MCF 10A (cell line): ENCODE results near the gene PCBD2. TPM values are rescaled to one million over a fixed set of nuclear protein-coding genes. Genes with fewer than 3 reads are reported as not detected.

ENCODE experiments used
- BruUV-seq: library from RNA; stranded (reverse); fragments of 400-500 nt; replicated peaks from 2 replicates; lab custom pipeline; 2021; lab: Mats Ljungman, UMichigan
- CTCF ChIA-PET: fragments of 300-600 bp; sonication (Branson Sonifier 250); formaldehyde crosslinking; extraction: SDS; loops from one replicate; lab custom pipeline; 2021; ENCODE audit warnings: antibody characterized with exemption, inconsistent platforms; lab: Yijun Ruan, JAX
- POLR2A ChIA-PET: fragments of 300-600, 350-650 bp; sonication (Branson Sonifier 250); formaldehyde crosslinking; extraction: SDS; loops from one replicate; lab custom pipeline; 2020; ENCODE audit warnings: antibody characterized with exemption, inconsistent platforms; lab: Yijun Ruan, JAX
- DNase-seq: peaks from one replicate; pipeline ENCODE4 v3.0.0-alpha.2; 2018; ENCODE audit not compliant: unreplicated experiment
- H3K27ac Mint-ChIP-seq: one replicate; pipeline ENCODE4 v1.8.0; 2022; ENCODE audit warnings: mild to moderate bottlenecking, low read depth, mixed read lengths; ENCODE audit not compliant: unreplicated experiment
- H3K27me3 Mint-ChIP-seq: one replicate; pipeline ENCODE4 v1.8.0; 2022; ENCODE audit warnings: mixed read lengths; ENCODE audit not compliant: insufficient read depth, unreplicated experiment
- H3K36me3 Mint-ChIP-seq: one replicate; pipeline ENCODE4 v1.8.0; 2022; ENCODE audit warnings: mild to moderate bottlenecking, moderate library complexity, mixed read lengths; ENCODE audit not compliant: insufficient read depth, unreplicated experiment
- H3K4me1 Mint-ChIP-seq: one replicate; pipeline ENCODE4 v1.8.0; 2022; ENCODE audit warnings: mixed read lengths; ENCODE audit not compliant: insufficient read depth, unreplicated experiment
- H3K4me3 Mint-ChIP-seq: one replicate; pipeline ENCODE4 v1.8.0; 2022; ENCODE audit warnings: mild to moderate bottlenecking, moderate library complexity, mixed read lengths; ENCODE audit not compliant: unreplicated experiment
- H3K9me3 Mint-ChIP-seq: one replicate; pipeline ENCODE4 v1.8.0; 2022; ENCODE audit warnings: mixed read lengths; ENCODE audit not compliant: unreplicated experiment
- intact Hi-C: fragments of 100-400 bp; cut with micrococcal nuclease; formaldehyde crosslinking; loops from 2 replicates; pipeline ENCODE4 v1.14.1; 2022
- microRNA-seq: library from miRNA; unstranded; fragments of <30 nt; microRNA quantifications from one replicate; pipeline ENCODE4 v1.2.0, GENCODE V29; 2022
- total RNA-seq: library from RNA; stranded (reverse); gene quantifications from 2 replicates; pipeline ENCODE4 v1.2.3, GENCODE V29; 2022
- TF ChIP-seq, protein P1 (sequence below): fragments of 200-600 bp; IDR thresholded peaks from one replicate; pipeline ENCODE4 v1.8.0; 2022; ENCODE audit warnings: antibody characterized with exemption, mild to moderate bottlenecking; ENCODE audit not compliant: unreplicated experiment

PCBD2 gene
- total RNA-seq, 1 experiment from 2014 or later, result 27.3 TPM

GRCh38 chr5:135012033-135012588 is 107.2 kb downstream of the PCBD2 start:
- POLR2A ChIA-PET, result interaction anchor here (1.7 kb wide), 1 partner anchor 13 kb away, joined by 5 read pairs; no protein-coding TSS in a partner anchor
- H3K4me1 Mint-ChIP-seq, result no peaks in the 10 kb centered on the region
- BruUV-seq, result no TSS peak
- H3K4me3 Mint-ChIP-seq, result no peak overlapping the region
- CTCF ChIA-PET, result interaction anchor here (0.5 to 2.4 kb wide), 4 partner anchors 175 to 435 kb away, joined by 3 to 11 read pairs (median 8); no protein-coding TSS in a partner anchor
- TF ChIP-seq, protein P1, sequence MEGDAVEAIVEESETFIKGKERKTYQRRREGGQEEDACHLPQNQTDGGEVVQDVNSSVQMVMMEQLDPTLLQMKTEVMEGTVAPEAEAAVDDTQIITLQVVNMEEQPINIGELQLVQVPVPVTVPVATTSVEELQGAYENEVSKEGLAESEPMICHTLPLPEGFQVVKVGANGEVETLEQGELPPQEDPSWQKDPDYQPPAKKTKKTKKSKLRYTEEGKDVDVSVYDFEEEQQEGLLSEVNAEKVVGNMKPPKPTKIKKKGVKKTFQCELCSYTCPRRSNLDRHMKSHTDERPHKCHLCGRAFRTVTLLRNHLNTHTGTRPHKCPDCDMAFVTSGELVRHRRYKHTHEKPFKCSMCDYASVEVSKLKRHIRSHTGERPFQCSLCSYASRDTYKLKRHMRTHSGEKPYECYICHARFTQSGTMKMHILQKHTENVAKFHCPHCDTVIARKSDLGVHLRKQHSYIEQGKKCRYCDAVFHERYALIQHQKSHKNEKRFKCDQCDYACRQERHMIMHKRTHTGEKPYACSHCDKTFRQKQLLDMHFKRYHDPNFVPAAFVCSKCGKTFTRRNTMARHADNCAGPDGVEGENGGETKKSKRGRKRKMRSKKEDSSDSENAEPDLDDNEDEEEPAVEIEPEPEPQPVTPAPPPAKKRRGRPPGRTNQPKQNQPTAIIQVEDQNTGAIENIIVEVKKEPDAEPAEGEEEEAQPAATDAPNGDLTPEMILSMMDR, result no peak
- H3K36me3 Mint-ChIP-seq, result peaks cover 5% of the 10 kb centered on the region
- intact Hi-C loops, result loop anchor here (5.0 kb wide), 1 partner anchor 320 kb away; no protein-coding TSS in a partner anchor
- no peaks in the 10 kb centered on the region for H3K9me3 Mint-ChIP-seq
- no peak overlapping the region for H3K27ac Mint-ChIP-seq
- no peak for DNase-seq
- H3K27me3 Mint-ChIP-seq, result no peaks in the 10 kb centered on the region

Small RNA genes within 50 kb of the gene (microRNA-seq; reads per million reads assigned to microRNA genes)
- not detected for gene MIR4461

Other genes starting within 250 kb of the PCBD2 start
- gene CAMLG, start 166.6 kb upstream of the PCBD2 start, total RNA-seq, result 38.3 and 41.8 TPM in 2 replicates
- gene DDX46, start 146.4 kb upstream of the PCBD2 start, total RNA-seq, result 57.7 and 77.0 TPM in 2 replicates
- gene C5orf24, start 59.2 kb upstream of the PCBD2 start, total RNA-seq, result 61.4 and 66.0 TPM in 2 replicates
- 57.0 and 66.0 TPM in 2 replicates for gene TXNDC15, start 30.8 kb upstream of the PCBD2 start, total RNA-seq
- gene CATSPER3, start 62.8 kb downstream of the PCBD2 start, total RNA-seq, result 0.91 and 1.9 TPM in 2 replicates
- gene PITX1, start 129.1 kb downstream of the PCBD2 start, total RNA-seq, result 37.1 and 42.9 TPM in 2 replicates